GM10847 (cell line): ENCODE measurements around the gene GNAQ.

Experiments
- POLR2A ChIP-seq: IDR thresholded peaks from 2 replicates; pipeline ENCODE4 v1.6.1; 2011; ENCODE audit not compliant: insufficient read length; ENCODE audit errors: extremely low read depth

GNAQ gene

DNA sequence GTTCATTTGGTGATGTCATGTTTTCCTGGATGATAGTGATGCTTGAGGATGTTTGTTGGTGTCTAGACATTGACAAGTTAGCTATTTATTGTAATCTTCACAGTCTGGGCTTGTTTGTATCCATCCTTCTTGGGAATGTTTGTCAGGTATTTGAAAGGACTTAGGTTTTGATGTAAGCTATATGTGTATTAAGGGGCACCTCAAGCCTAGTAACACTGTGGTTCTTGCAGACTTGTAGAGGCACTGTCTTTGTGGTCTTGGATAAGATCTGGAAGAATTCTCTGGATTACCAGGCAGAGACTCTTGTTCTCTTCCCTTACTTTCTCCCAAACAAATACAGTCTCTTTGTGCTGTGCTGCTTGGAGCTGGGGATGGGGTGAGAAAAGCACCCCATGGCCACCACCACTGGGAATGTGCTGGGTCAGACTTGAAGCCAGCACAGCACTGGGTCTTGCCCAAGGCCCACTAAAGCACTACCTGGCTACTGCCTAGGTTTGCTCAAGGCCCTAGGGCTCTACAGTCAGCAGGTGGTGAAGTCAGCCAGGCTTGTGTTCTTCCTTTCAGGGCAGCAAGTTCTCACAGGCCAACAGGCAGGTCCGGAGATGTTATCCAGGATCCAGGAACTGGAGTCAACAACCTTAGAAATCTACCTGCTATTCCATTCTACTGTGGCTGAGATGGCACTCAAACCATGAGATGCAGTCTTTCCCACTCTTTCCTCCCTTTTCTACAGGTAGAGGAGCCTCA is 334.2 kb downstream of the GNAQ start:
- no peak for TF ChIP-seq POLR2A

DNA sequence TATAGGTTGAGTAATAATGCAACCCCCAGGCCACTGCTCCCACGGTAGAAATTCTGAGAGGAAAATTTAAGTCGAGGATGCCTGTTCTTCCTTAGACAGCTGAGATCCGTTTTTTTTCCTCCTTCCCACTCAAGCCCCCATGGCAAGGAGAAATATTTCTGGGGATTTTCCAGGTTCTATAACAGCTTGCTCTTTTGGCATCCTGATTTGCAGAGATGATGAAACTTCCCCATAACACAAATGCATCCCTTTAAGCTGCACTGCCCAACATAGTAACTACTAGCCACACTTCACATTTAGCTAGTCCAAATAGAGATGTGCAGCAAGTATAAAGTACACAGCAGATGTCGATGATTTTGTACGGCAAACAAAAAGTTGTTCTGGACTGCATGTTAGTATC is 351.0 kb downstream of the GNAQ start:
- TF ChIP-seq POLR2A, result no peak

DNA sequence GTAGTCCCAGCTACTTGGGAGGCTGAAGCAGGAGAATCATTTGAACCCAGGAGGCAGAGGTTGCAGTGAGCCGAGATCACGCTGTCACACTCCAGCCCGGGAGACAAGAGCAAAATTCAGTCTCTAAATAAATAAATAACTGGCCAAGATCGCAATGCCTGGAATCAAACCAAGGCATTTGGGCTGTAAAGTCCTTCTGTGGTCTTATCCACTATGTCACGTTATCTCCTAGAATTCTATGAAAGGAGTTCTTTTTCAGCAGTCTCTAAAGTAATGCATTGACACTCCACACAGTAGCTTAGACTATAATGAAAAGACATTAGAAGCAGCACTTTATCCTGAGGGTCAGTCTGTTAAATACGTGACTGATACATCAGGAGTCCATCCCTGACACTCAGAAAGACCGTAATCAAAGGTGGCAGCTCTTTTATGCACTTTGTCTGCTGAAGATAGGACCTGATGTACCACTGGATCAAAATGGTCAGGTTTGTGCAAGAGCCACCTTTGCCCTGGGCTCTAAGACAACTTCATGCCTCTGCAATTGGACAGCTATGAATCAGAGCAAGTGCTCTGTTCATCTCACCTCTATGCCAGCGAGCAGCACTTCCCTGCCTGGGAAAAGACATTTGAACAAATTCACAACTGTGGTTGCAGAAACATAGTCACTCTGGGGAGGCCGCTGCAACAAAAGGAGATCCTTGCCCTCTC is 351.8 kb downstream of the GNAQ start:
- no peak for TF ChIP-seq POLR2A

DNA sequence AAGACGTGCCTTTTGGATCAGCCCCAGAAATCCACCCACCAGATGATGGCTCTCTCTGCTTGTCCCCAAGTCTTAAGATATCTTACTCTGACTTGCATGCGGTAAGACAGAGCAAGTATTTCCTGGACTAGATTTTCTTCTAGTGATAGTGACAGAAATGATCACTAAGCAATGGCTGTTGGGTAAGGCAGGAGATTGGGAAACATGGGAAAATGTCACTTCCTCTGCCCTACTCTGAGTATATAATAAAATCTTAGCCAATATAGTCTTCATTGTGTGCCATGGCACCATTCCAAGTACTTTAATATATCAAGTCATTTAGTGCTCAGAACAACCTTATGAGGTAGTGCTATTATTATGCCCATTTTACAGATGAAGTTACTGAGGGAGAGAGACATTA is 352.5 kb downstream of the GNAQ start:
- TF ChIP-seq POLR2A, result no peak

DNA sequence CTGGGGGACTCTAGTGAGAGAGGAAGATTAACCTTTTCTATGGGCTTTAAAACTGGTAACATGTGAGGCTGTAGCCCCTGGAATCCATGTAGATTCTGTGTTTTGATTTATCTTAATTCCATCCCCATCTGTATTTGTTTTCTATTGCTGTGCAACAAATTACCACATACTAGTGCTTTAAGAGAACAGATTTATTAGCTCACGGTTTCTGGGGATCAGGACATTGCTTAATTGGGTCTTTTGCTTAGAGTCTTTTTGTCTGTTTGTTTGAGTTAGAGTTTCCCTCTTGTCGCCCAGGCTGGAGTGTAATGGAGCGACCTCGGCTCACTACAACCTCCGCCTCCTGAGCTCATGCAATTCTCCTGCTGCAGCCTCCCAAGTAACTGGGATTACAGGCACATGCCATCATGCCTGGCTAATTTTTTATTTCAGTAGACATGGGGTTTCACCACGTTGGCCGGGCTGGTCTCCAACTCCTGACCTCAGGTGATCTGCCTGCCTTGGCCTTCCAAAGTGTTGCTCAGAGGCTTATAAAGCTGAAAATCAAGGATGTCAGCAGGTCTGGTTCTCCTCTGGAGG is 353.6 kb downstream of the GNAQ start:
- no peak for TF ChIP-seq POLR2A

DNA sequence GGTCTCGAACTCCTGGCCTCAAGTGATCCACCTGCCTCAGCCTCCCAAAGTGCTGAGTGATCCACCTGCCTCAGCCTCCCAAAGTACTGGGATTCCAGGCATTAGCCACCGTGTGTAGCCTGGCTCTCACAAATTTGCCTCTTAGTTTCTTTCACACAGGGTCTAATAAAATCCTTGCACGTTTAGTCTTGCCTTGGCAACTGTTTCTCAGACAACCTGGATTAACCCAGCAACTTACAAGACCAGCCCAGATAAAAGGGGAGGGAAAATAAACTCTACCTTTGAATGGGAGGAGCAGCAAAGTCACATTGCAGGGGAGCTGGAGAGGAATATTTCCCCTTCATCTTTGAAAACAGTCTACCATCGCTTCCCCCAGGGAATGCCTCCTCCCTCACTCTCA is 354.2 kb downstream of the GNAQ start:
- no peak for TF ChIP-seq POLR2A

DNA sequence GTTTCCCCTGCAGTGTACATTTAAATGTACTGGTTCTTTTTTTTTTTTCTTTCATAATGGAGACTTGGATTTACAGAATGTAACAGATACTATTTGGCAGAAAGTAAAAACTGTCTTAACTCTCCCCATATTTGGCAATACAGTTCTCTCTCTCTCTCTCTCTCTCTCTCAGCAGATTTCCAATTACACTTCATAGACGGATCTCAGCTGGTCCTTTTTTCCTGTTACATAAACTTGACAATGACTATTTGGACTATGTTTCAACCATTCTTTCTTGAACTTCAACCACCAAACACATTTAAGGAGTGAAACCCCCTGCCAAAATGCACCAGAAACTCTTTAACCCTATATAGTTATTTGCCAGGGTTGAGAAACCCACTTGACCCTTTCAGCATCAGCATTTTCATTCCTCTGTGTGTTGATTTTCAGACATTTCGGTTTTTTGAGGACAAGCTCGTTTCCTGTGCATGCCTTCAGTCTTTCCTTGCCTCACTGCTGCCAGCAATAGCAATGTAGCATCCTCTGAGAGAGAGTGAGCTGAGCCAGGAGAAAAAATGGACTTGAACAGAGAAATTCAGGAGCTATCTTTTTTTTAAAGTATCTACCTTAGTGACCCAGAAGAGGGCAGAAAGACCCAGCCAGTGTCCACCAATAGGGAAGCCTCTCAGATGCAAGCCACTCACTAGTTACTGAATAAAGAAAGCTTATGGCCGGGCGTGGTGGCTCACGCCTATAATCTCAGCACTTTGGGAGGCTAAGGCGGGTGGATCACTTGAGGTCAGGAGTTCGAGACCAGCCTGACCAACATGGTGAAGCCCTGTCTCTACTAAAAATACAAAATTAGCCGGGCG is 357.4 kb downstream of the GNAQ start:
- no peak for TF ChIP-seq POLR2A

DNA sequence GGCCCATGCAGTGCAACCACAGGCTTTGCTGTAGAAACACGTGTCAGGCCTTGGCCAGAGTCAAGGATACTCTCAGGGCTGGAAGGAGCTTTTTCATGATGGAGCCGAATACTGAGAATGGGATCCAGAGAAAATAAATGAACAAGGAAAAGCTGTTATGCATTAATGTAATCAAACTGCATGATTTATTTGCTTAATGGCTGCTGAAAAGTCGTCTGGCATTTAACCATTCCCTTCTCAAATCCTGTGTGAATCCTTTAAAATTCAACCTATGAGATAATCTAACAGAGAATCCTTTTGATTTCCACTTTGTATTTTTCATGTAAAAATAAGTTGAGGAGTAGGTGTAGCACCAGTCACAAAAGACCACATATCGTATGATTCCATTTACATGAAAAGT is 359.4 kb downstream of the GNAQ start:
- no peak for TF ChIP-seq POLR2A

DNA sequence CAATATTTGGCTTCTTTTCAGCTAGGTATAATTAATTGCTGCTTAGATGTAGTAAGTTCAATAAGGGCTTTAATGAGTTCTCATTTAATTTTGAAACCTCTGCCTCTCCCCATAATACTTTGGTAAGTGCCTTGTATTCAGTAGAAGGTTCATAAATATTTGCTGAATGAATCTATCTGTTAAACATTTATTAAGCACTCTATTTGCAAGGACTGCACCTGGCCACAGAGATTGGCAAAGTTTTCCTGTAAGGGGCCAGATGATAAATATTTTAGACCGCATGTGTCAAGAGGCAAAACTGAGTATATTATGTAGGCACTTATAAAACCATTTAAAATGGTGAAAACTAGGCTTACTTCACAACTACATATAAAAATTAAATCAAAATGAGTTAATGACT is 364.5 kb downstream of the GNAQ start:
- no peak for TF ChIP-seq POLR2A
